ENCODE measurements around the gene PER3.
A peak's percentile ranks its signal among the peaks of the same experiment; 100 is the strongest.

PER3 gene

DNA sequence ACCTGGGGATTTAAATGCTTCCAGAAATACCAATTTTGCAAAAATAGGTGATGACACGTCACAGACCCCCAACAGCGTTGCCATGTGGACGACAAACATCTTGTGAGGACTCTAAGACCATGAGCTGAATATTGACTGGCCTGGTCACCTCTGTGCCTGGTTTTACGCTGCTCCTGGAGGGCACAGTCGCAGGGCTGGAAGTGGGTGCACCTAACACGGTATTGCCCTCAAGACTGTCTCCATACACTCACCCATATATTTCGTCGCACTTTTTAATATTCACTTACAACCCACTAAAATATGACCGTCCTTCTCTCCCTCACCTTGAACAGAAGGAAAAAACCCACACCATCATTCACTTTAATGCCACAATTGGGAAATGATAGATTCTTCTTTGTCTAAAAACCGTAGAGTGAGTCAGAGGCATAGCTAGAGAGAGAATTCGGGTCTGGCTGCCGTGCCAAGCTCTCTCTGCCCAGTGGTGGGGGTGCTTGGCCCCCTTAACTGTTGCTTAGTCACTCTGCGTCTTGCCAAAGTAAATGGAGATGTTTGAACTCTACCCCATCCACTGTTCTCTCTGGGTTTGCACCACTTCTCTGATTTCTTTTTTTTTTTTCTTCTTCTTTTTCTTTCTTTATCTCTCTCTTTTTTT lies 109.6 kb downstream of the PER3 start:
- no peak overlapping the region for H3K4me3 ChIP-seq (ENCODE audit: low read depth, low read length)
- peak; percentile 90 for DNase-seq (ENCODE audit: low read depth, low spot score)
- TF ChIP-seq, protein P1, sequence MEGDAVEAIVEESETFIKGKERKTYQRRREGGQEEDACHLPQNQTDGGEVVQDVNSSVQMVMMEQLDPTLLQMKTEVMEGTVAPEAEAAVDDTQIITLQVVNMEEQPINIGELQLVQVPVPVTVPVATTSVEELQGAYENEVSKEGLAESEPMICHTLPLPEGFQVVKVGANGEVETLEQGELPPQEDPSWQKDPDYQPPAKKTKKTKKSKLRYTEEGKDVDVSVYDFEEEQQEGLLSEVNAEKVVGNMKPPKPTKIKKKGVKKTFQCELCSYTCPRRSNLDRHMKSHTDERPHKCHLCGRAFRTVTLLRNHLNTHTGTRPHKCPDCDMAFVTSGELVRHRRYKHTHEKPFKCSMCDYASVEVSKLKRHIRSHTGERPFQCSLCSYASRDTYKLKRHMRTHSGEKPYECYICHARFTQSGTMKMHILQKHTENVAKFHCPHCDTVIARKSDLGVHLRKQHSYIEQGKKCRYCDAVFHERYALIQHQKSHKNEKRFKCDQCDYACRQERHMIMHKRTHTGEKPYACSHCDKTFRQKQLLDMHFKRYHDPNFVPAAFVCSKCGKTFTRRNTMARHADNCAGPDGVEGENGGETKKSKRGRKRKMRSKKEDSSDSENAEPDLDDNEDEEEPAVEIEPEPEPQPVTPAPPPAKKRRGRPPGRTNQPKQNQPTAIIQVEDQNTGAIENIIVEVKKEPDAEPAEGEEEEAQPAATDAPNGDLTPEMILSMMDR (IDR thresholded peaks at IDR 0.05; ENCODE audit: low read depth, low read length) = no peak
- in situ Hi-C loops (cut with HindIII; ENCODE audit: low sequenced_read_pairs) = no loop called here
